Mesenchymal stem cell (in vitro differentiated cells and primary cell): Measurements from ENCODE around the gene THAP12.
"Not testable (repeated sequence)": the region's sequence is repeated elsewhere in the genome, so short reads cannot be mapped to it uniquely, and the experiment has no call there.

Experiments
- DNase-seq: peaks from one replicate; pipeline ENCODE4 v3.0.0-alpha.2; 2013
- H2AFZ ChIP-seq: one replicate; pipeline ENCODE4 v1.6.1; 2013; ENCODE audit warnings: low read depth, mild to moderate bottlenecking, control low read depth, inconsistent platforms, low read length, moderate library complexity
- H2AK5ac ChIP-seq: 2 replicates; pipeline ENCODE4 v1.6.1; 2013; ENCODE audit warnings: low read length, moderate library complexity, mild to moderate bottlenecking, inconsistent platforms; ENCODE audit not compliant: severe bottlenecking
- H2BK120ac ChIP-seq: one replicate; pipeline ENCODE4 v1.6.1; 2013; ENCODE audit warnings: low read depth, mild to moderate bottlenecking, inconsistent platforms, low read length, moderate library complexity
- H2BK12ac ChIP-seq, 2 experiments: one replicate each; pipeline ENCODE4 v1.6.1; 2013; ENCODE audit warnings: inconsistent platforms in 2 of 2, low read length in 2 of 2, mild to moderate bottlenecking in 2 of 2, moderate library complexity in 2 of 2, control low read depth in 1 of 2
- H2BK15ac ChIP-seq: one replicate; pipeline ENCODE4 v1.6.1; 2013; ENCODE audit warnings: mild to moderate bottlenecking, low read depth, inconsistent platforms; ENCODE audit not compliant: poor library complexity, severe bottlenecking
- H2BK5ac ChIP-seq: 2 replicates; pipeline ENCODE4 v1.6.1; 2013; ENCODE audit warnings: low read depth, mild to moderate bottlenecking, low read length, control low read depth, inconsistent platforms; ENCODE audit not compliant: poor library complexity, severe bottlenecking
- H3K14ac ChIP-seq, 2 experiments: one replicate each; pipeline ENCODE4 v1.6.1; 2013; ENCODE audit warnings: inconsistent platforms in 2 of 2, low read length in 2 of 2, control low read depth in 1 of 2, mild to moderate bottlenecking in 1 of 2, moderate library complexity in 1 of 2
- H3K18ac ChIP-seq, 2 experiments: one replicate each; pipeline ENCODE4 v1.6.1; 2013; ENCODE audit warnings: inconsistent platforms in 2 of 2, low read length in 2 of 2, control low read depth in 1 of 2, low read depth in 1 of 2, mild to moderate bottlenecking in 1 of 2
- H3K23ac ChIP-seq, 2 experiments: one replicate each; pipeline ENCODE4 v1.6.1; 2013; ENCODE audit warnings: inconsistent platforms in 2 of 2, low read length in 2 of 2, mild to moderate bottlenecking in 2 of 2, moderate library complexity in 2 of 2, control low read depth in 1 of 2
- H3K27ac ChIP-seq: 2 replicates; pipeline ENCODE4 v1.5.1; 2013; ENCODE audit warnings: mild to moderate bottlenecking, moderate library complexity, low read length, control low read depth, inconsistent platforms; ENCODE audit not compliant: poor library complexity, severe bottlenecking
- H3K27me3 ChIP-seq, 2 experiments: 2 replicates each; pipeline versions ENCODE4 v1.6.1 to v1.7.0; 2013; ENCODE audit warnings: low read length in 2 of 2, mild to moderate bottlenecking in 2 of 2, moderate library complexity in 2 of 2, control low read depth in 1 of 2, inconsistent platforms in 1 of 2; ENCODE audit not compliant: control insufficient read depth in 1 of 2, insufficient read depth in 1 of 2
- H3K36me3 ChIP-seq, 2 experiments: 2 replicates each; pipeline versions ENCODE4 v1.6.1 to v1.7.0; 2013; ENCODE audit warnings: low read length in 2 of 2, control low read depth in 1 of 2, inconsistent platforms in 1 of 2, low read depth in 1 of 2, mild to moderate bottlenecking in 1 of 2; ENCODE audit not compliant: insufficient read depth in 2 of 2, control insufficient read depth in 1 of 2
- H3K4ac ChIP-seq, 2 experiments: one replicate each; pipeline ENCODE4 v1.6.1; 2013; ENCODE audit warnings: inconsistent platforms in 2 of 2, low read length in 2 of 2, mild to moderate bottlenecking in 2 of 2, moderate library complexity in 2 of 2, control low read depth in 1 of 2, low read depth in 1 of 2
- H3K4me1 ChIP-seq: 2 replicates; pipeline ENCODE4 v1.6.1; 2013; ENCODE audit warnings: low read depth, low read length, control low read depth; ENCODE audit not compliant: control insufficient read depth, insufficient read depth
- H3K4me2 ChIP-seq: 2 replicates; pipeline ENCODE4 v1.6.1; 2013; ENCODE audit warnings: low read length, mild to moderate bottlenecking, inconsistent platforms; ENCODE audit not compliant: poor library complexity, severe bottlenecking
- H3K4me3 ChIP-seq, 2 experiments: 2 replicates each; pipeline versions ENCODE4 v1.5.1 to v1.7.0; 2013; ENCODE audit warnings: low read length in 2 of 2, mild to moderate bottlenecking in 2 of 2, control low read depth in 1 of 2, low read depth in 1 of 2; ENCODE audit not compliant: insufficient read depth in 1 of 2
- H3K79me1 ChIP-seq: replicated peaks from 2 replicates; pipeline ENCODE4 v1.6.1; 2013; ENCODE audit warnings: mild to moderate bottlenecking, control low read depth, low read length, inconsistent platforms; ENCODE audit not compliant: poor library complexity, severe bottlenecking
- H3K9ac ChIP-seq: 2 replicates; pipeline ENCODE4 v1.7.0; 2013; ENCODE audit warnings: mild to moderate bottlenecking, low read length, moderate library complexity
- H3K9me3 ChIP-seq: 2 replicates; pipeline ENCODE4 v1.7.0; 2013; ENCODE audit warnings: mild to moderate bottlenecking, low read length; ENCODE audit not compliant: control insufficient read depth
- H4K8ac ChIP-seq: one replicate; pipeline ENCODE4 v1.6.1; 2013; ENCODE audit warnings: inconsistent platforms, mild to moderate bottlenecking, low read length, moderate library complexity
- H4K91ac ChIP-seq: one replicate; pipeline ENCODE4 v1.6.1; 2013; ENCODE audit warnings: mild to moderate bottlenecking, low read length, inconsistent platforms
- WGBS: methylation state at CpG from one replicate; pipeline ENCODE4 v1.1.7; 2013; ENCODE audit warnings: mixed read lengths; 5-methylcytosine and 5-hydroxymethylcytosine counted together

THAP12 gene

GRCh38 chr11:76327202-76327601 lies 53.7 kb downstream of the THAP12 start:
- H2AK5ac ChIP-seq: no peak overlapping the region
- no peak for DNase-seq

GRCh38 chr11:76325185-76325584 lies 55.7 kb downstream of the THAP12 start:
- WGBS: 100% methylated on average over 1 of the region's 2 CpGs
- no peak overlapping the region for H2AK5ac ChIP-seq
- no peak overlapping the region for H2BK5ac ChIP-seq

More at GRCh38 chr11:76327202-76327601, 53.7 kb downstream of the THAP12 start:
- Histone ChIP-seq H2BK15ac (no peak overlapping the region), H3K27me3 (peaks cover 9 to 10% of the 10 kb centered on the region in 2 experiments), H3K79me1 (no peaks in the 10 kb centered on the region), H3K4me3 (no peak overlapping the region), H3K4me2 (no peak overlapping the region), H4K8ac (no peak overlapping the region), H3K9me3 (no peaks in the 10 kb centered on the region), H3K9ac (no peak overlapping the region), H3K23ac (no peak overlapping the region), H3K36me3 (no peaks in the 10 kb centered on the region), H2BK12ac (no peak overlapping the region), H2BK120ac (no peak overlapping the region), H3K14ac (no peak overlapping the region), H4K91ac (no peak overlapping the region), H3K4ac (no peak overlapping the region), H3K4me1 (peaks cover 13% of the 10 kb centered on the region), H2BK5ac (no peak overlapping the region), H3K27ac (no peak overlapping the region), H3K18ac (no peak overlapping the region), H2AFZ (no peak overlapping the region)
- WGBS: 88% methylated on average over 1 of the region's 1 CpG

GRCh38 chr11:76323804-76324203 lies 57.1 kb downstream of the THAP12 start:
- no peak overlapping the region for H4K8ac ChIP-seq
- no peak overlapping the region for H3K14ac ChIP-seq
- no peaks in the 10 kb centered on the region for H3K79me1 ChIP-seq
- H3K23ac ChIP-seq: no peak overlapping the region
- H3K18ac ChIP-seq: no peak overlapping the region
- H2BK120ac ChIP-seq: no peak overlapping the region
- no peak overlapping the region for H3K9ac ChIP-seq
- DNase-seq: no peak
- no peak overlapping the region for H4K91ac ChIP-seq
- no peaks in the 10 kb centered on the region for H3K36me3 ChIP-seq
- H2AK5ac ChIP-seq: no peak overlapping the region
- H3K27ac ChIP-seq: no peak overlapping the region
- no peak overlapping the region for H2BK12ac ChIP-seq
- H3K9me3 ChIP-seq: no peaks in the 10 kb centered on the region
- no peak overlapping the region for H3K4me3 ChIP-seq
- no peak overlapping the region for H2BK5ac ChIP-seq
- 93% methylated on average over 6 of the region's 6 CpGs for WGBS
- H2BK15ac ChIP-seq: no peak overlapping the region
- H3K4ac ChIP-seq: no peak overlapping the region
- no peak overlapping the region for H2AFZ ChIP-seq
- H3K27me3 ChIP-seq: peaks cover 4 to 36% of the 10 kb centered on the region in 2 experiments
- peaks cover 5% of the 10 kb centered on the region for H3K4me1 ChIP-seq
- no peak overlapping the region for H3K4me2 ChIP-seq

More at GRCh38 chr11:76325185-76325584, 55.7 kb downstream of the THAP12 start:
- H2BK120ac ChIP-seq: no peak overlapping the region
- no peak overlapping the region for H2BK15ac ChIP-seq
- no peak for DNase-seq
- H3K18ac ChIP-seq: no peak overlapping the region
- H3K36me3 ChIP-seq: no peaks in the 10 kb centered on the region
- peaks cover 10 to 28% of the 10 kb centered on the region in 2 experiments for H3K27me3 ChIP-seq
- H3K4me1 ChIP-seq: peaks cover 18% of the 10 kb centered on the region
- no peaks in the 10 kb centered on the region for H3K79me1 ChIP-seq
- no peak overlapping the region for H3K14ac ChIP-seq
- no peaks in the 10 kb centered on the region for H3K9me3 ChIP-seq
- H4K91ac ChIP-seq: no peak overlapping the region
- no peak overlapping the region for H3K4me2 ChIP-seq
- H4K8ac ChIP-seq: no peak overlapping the region
- H3K23ac ChIP-seq: no peak overlapping the region
- H3K4ac ChIP-seq: no peak overlapping the region
- H3K27ac ChIP-seq: no peak overlapping the region
- no peak overlapping the region for H3K9ac ChIP-seq
- no peak overlapping the region for H2BK12ac ChIP-seq
- no peak overlapping the region for H3K4me3 ChIP-seq
- H2AFZ ChIP-seq: no peak overlapping the region

- not testable (repeated sequence) for H2BK120ac ChIP-seq, H2BK12ac ChIP-seq, H3K4me2 ChIP-seq, H3K18ac ChIP-seq, H3K27ac ChIP-seq, H3K4ac ChIP-seq, H2BK5ac ChIP-seq, H2AFZ ChIP-seq, H4K8ac ChIP-seq, H3K14ac ChIP-seq, H3K4me3 ChIP-seq, H3K79me1 ChIP-seq, H2AK5ac ChIP-seq, H3K9me3 ChIP-seq, H3K4me1 ChIP-seq, H3K23ac ChIP-seq, H3K9ac ChIP-seq, H4K91ac ChIP-seq, H2BK15ac ChIP-seq, DNase-seq, H3K36me3 ChIP-seq
- 93% methylated on average over 2 of the region's 2 CpGs for WGBS
- peaks cover 4 to 36% of the 10 kb centered on the region in 2 experiments for H3K27me3 ChIP-seq
Observed at GRCh38 chr11:76323375-76323774, 57.6 kb downstream of the THAP12 start.
